GM19025 (cell line): ENCODE results near the gene ALG12.
A peak's percentile ranks its signal among the peaks of the same experiment; 100 is the strongest.

Experiments used
- ATAC-seq: cut with Tn5 transposase; IDR thresholded peaks from one replicate; pipeline ENCODE4 v1.9.1; 2021; ENCODE audit warnings: mild to moderate bottlenecking, low read depth, moderate library complexity; ENCODE audit not compliant: unreplicated experiment

The ALG12 gene

GRCh38 chr22:49933236-49934159 is 15.3 kb upstream of the ALG12 start:
- no peak for ATAC-seq

DNA sequence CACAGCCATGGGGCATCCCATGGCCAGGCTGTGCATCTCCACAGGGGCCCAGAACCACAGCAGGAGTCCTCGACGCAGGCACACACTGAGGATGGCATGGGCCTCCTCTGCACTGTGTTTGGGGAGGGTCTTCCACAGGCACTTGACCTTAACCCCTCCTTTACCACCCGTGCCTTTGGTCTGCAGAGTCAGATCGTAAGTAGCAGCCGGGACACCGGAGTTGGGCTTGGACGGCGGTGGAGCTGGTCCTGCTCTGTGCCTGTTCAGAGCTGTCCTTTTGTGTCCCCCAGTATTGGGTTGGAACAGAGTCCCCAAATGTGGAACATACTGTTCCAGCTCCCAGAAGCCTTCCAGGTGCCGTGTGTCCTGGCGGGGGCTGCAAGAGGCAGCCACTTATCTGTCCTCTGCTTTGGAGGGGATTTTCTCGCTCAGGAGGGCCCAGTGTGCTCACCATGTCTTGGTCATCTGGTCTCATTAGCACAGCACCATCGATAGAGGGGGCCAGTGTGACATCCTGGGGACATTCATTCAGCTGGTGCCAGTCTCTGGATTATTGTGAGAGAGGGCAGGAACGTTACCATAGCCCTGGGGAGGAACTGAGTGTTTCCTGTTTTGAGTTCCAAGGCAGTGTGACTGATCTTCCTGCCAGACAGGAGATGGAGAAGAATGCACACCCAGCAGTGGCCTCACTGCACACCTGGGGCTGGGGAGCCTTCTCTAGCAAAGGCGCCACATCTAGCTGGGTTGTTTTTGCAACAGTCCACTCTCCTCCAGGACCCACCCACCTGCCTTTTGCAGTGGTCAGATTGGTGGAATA is 12.6 kb upstream of the ALG12 start:
- no peak for ATAC-seq

DNA sequence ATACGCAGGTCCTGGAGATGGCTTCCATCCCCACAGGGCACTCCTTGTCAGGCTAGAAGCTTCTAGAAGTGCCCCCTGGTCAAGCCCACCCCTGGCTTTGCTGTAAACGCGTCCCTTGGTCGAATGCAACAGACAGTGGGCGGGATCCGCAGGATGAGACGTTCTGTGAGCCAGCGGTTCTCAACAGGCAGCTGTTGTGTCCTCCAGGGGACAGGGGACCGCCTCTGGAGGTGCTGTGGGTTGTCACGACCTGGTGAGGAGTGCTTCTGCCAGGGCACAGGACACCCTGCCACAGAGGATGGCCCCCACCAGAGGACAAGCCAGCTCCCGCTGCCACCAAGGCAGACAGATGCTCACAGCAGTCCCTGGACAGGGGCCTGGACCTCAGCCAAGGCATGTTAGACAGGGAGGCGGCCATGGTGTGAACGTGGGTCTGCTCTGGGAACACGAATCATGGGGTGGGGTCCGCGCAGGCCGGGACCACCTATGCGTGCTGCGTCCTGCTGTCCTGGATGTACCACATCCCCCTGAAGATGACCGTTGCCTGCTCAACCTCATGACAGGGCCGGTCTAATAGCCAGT is 11.8 kb upstream of the ALG12 start:
- no peak for ATAC-seq

DNA sequence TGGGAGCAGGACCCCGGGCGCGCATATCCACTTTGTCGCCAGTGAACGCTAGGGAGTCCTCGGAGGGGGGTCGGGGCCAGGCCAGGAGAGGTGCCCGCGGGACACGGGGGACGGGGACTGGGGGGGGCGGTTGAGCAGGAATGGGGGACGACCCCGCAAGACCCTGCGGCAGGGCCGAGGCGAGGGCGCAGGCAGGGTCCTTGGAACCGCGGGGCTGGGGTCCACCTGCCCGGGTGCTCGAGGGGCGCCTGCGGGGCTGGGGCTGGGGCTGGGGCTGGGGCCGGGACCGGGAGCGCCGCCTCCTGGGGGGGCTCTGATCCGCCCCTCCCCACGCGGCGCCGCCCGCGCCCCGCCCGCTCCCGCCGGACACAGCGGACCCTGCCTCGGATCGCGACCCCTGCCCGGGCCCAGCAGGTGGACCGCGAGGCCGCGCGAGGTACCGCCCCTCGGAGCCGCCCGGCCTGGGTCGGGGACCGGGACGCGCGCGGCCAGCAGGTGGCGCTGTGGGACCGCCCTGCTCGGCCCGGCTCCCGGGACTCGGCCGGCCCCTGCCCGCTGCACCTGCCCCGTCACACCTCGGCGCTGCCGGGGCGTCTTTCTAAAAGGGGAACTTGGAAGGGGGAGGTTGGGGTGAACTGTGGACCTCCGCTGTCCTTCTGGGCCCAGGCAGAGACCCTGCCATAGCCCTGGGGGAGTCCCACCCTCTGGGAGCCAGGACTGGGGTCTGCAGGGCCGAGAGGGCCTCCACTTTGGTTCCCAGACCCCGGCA is 11.2 kb upstream of the ALG12 start:
- no peak for ATAC-seq

GRCh38 chr22:49928555-49929210 is 10.4 kb upstream of the ALG12 start:
- no peak for ATAC-seq

DNA sequence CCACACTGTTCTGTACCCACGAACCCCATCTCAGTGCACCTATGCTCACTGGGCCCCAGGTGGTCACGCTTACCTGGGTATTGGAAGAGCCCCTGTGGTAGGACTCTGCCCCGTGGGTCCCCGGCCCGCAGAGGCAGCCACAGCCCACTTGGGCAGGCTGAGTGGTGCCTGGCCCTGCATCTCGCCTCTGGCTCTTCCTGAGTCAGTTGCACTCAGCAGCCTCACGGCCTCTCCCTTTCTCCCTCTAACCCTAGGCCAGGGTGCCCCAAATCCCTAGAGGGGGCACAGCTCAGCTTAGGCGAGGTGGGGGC is 9.9 kb upstream of the ALG12 start:
- no peak for ATAC-seq

GRCh38 chr22:49927483-49928184 is 9.4 kb upstream of the ALG12 start:
- ATAC-seq: no peak

GRCh38 chr22:49926916-49927315 is 8.7 kb upstream of the ALG12 start:
- ATAC-seq: no peak

DNA sequence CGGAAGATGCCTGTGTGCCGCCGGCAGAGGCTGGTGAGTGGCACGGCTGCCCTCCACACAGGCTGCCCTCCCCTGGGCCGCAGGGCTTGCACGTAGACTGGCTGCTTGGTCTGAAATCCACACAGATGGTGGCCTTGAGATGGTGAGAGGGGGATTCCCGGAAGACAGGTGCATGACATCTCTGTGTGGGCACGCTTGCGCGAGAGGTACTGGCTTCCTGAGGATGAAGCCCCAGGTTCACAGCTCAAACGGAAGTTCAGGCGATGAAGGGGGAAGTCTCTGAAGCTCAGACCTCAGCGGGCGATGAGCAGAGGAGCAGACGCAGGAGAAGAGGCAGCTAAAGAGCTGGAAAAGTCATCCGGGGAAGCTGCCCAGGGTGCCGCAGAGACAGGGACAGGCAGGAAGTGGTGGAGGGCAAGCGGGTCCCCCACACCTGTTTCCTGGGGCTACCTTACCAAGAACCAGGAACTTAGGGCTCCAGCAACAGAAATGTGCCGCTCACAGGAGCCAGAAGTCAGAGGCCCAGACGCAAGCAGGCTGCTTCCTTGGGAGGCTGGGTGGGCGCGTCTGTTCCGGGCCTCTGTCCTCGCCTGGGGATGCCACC is 7.4 kb upstream of the ALG12 start:
- peak; percentile 52 for ATAC-seq

DNA sequence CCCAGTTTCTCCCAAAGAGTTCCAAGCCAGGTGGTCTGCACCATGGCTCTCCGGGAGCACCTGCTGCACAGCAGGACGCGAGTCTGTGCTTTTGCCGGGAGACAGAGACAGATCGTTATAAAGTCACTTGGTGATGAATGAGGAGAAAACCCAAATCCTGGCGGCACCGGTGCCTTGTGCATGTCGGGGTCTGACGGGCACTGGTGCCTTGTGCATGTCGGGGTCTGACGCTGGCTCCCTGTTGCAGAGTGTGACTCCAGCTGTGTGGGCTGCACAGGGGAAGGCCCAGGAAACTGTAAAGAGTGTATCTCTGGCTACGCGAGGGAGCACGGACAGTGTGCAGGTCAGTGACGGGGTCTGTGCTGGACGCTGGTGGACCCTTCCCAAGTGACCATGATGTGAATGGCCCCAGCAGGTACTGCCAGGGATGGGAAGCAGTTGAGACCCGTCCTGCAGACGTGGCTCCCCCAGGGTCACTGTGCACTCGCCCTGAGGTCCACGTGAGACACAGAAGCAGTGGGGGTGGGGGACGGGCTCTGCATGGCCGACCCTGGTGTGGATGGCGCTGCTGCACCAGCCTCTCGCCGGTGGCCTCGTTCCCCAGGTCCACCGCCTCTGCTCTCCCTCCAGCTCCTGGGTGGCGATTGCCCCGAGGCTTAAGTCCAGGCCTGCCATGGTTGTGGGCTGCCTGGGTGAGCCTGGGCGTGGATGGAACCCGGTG is 6.0 kb upstream of the ALG12 start:
- ATAC-seq: no peak

DNA sequence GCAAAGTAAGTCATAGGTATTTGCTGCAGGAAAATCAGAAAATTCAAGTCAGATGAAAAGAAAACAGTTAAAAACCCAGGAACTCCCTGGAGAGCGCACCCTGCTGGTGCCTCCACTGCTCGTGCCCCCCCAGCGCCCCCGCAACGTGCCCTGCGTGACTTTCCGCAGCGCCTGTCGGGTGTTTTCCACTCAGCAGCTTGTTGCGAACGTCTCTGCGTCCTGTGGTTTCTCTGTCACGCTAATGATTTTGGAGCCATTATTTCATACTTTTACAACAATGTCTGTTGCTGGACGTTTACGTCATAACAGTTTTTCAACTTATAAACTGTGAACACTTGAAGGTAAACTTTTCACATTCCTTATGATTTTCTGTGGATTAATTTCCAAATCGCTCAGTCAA is 5.2 kb upstream of the ALG12 start:
- ATAC-seq: no peak

- ATAC-seq: no peak
Observed at GRCh38 chr22:49922926-49923325, 4.7 kb upstream of the ALG12 start.

- no peak for ATAC-seq
Observed at GRCh38 chr22:49922484-49922883, 4.2 kb upstream of the ALG12 start.

DNA sequence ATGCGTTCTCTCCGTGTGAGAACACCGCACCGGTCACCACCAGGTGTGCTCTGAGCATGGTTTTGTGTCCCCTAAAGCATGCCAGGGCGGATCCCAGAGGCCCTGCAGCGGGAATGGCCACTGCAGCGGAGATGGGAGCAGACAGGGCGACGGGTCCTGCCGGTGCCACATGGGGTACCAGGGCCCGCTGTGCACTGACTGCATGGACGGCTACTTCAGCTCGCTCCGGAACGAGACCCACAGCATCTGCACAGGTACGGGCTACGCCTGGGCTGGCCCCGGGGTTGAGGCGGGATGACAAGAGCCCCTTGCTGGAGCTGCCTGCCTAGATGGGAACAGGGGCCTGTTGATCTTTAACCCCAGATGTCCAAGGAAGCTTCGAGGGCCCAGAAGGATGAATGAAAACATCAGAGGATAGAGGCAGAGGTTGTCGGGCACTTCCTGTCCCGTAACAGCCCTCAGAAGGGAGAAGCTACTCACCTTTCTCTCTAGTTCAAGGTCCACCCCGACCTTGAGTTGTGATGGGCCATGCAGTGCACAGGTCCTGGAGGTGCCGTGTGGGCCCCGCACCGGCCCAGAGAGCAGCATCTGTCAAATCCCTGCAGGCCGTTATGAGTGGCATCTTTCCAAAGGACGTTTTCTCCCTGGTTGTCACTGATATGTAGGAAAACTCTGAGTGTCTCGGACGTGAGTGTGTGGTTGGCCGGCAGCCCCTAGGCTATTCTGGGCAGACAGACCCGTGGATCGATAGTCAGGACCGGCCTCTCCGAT is 3.5 kb upstream of the ALG12 start:
- ATAC-seq: no peak

DNA sequence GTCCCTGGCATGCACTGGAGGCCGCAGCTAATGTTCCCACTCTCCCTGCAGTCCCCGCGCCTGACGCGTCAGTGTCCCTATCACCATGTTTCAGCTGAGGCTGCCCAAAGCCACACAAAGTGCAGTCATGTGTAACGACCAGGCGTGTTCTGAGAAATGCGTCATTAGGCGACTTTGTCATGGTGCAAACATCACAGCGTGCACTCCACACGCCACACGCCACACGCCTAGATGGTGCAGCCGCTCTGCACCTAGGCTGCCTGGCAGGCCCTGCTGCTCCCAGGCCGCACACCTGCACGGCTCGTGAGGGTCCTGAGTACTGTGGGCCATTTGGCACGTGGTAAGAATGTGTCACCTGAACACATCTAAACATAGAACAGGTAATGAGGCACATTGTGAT is 2.6 kb upstream of the ALG12 start:
- no peak for ATAC-seq

DNA sequence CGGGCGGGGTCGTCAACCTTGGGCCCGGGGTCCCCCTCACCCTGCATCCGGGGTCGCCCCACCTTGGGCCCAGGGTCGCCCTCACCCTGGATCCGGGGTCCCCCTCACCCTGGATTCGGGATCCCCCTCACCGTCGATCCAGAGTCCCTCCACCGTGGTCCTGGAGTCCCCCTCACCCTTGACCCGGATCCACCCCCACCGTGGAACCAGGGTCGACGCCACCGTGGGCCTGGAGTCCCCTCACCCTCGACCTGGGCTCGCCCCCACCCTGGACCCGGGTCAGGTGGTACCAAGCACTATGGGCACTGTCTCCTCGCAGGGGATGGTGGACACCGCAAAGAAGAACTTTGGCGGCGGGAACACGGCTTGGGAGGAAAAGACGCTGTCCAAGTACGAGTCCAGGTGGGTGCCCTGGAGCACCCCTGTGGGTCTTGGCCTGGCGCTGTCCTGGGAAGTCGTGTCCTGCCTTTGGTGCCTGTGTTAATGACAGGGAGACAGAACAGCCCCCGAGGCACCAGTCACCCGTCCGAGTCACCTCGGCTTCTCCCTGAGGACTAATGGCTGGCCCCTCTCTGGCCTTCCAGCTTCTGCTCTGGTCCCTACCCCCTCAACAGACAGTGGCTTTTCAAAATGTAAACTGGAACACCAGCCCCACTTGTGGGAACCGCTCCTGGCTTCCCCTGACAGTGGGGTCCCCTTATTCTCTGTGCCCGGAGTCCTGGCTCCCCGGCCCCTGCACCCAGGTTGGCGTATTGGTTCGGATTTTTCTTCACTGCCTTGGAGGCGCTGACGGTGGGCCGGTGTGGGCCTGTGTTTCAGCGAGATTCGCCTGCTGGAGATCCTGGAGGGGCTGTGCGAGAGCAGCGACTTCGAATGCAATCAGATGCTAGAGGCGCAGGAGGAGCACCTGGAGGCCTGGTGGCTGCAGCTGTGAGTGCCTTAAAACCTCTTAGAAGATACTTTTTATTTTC is 958 bp upstream of the ALG12 start:
- no peak for ATAC-seq

- ATAC-seq: no peak
Observed at GRCh38 chr22:49916831-49917230, 1.4 kb downstream of the ALG12 start.
